ENCODE data around the gene AUP1.

AUP1 gene

GRCh38 chr2:74496997-74497776 lies 32.3 kb downstream of the AUP1 start:
- Histone ChIP-seq H3K4me2 (no peak overlapping the region), H3K79me2 (ENCODE audit: insufficient read depth, low read depth) (no peaks in the 10 kb centered on the region), H3K9ac (no peak overlapping the region), H3K36me3 (ENCODE audit: insufficient read depth) (no peaks in the 10 kb centered on the region), H4K20me1 (ENCODE audit: insufficient read depth) (no peaks in the 10 kb centered on the region), H3K4me3 (IDR thresholded peaks at IDR 0.05; ENCODE audit: insufficient read depth, low read depth, low read length) (no peak overlapping the region), H3K27me3 (ENCODE audit: insufficient read depth, low read depth) (peaks cover 3% of the 10 kb centered on the region; the same call in 1 of the 2 replicates), H2AFZ (ENCODE audit: low read depth) (no peak overlapping the region), H3K27ac (no peak overlapping the region), H3K4me1 (ENCODE audit: low read depth, poor library complexity, severe bottlenecking) (peaks cover 5% of the 10 kb centered on the region)
- TF ChIP-seq, protein P1, sequence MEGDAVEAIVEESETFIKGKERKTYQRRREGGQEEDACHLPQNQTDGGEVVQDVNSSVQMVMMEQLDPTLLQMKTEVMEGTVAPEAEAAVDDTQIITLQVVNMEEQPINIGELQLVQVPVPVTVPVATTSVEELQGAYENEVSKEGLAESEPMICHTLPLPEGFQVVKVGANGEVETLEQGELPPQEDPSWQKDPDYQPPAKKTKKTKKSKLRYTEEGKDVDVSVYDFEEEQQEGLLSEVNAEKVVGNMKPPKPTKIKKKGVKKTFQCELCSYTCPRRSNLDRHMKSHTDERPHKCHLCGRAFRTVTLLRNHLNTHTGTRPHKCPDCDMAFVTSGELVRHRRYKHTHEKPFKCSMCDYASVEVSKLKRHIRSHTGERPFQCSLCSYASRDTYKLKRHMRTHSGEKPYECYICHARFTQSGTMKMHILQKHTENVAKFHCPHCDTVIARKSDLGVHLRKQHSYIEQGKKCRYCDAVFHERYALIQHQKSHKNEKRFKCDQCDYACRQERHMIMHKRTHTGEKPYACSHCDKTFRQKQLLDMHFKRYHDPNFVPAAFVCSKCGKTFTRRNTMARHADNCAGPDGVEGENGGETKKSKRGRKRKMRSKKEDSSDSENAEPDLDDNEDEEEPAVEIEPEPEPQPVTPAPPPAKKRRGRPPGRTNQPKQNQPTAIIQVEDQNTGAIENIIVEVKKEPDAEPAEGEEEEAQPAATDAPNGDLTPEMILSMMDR (conservative IDR thresholded peaks at IDR 0.05; ENCODE audit: low read depth, low read length), result no peak

DNA sequence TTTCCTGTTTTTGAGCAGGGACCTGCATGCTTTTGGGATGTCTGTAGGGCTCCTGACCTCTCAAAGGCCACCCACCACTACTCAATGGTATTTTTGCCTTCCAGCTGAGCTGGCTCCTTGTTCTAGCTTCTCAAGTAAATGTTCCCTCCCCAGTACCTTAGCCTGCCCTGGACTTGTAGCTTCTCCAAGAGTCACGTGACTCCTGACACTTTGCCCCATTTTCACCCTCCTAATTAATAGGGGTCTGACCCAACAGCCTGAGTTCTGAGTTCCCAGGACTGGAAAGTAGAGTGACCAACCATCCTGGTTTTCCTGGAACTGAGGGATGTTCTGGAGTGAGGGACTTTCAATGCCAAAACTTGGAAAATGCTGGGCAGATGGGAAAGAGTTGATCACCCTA lies 34.1 kb downstream of the AUP1 start:
- no peaks in the 10 kb centered on the region for H3K36me3 ChIP-seq (ENCODE audit: insufficient read depth)
- no peaks in the 10 kb centered on the region for H3K27me3 ChIP-seq (ENCODE audit: insufficient read depth, low read depth)
- H4K20me1 ChIP-seq (ENCODE audit: insufficient read depth), result no peaks in the 10 kb centered on the region
- H3K4me3 ChIP-seq (IDR thresholded peaks at IDR 0.05; ENCODE audit: insufficient read depth, low read depth, low read length), result no peak overlapping the region
- no peaks in the 10 kb centered on the region for H3K79me2 ChIP-seq (ENCODE audit: insufficient read depth, low read depth)
- H3K27ac ChIP-seq, result no peak overlapping the region
- no peak overlapping the region for H3K4me2 ChIP-seq
- H3K4me1 ChIP-seq (ENCODE audit: low read depth, poor library complexity, severe bottlenecking), result no peaks in the 10 kb centered on the region
- no peak overlapping the region for H2AFZ ChIP-seq (ENCODE audit: low read depth)
- TF ChIP-seq, protein P1 (conservative IDR thresholded peaks at IDR 0.05; ENCODE audit: low read depth, low read length), result no peak
- H3K9ac ChIP-seq, result no peak overlapping the region

- TF ChIP-seq, protein P1 (conservative IDR thresholded peaks at IDR 0.05; ENCODE audit: low read depth, low read length), result no peak
- no peak overlapping the region for H3K27ac ChIP-seq
- no peaks in the 10 kb centered on the region for H4K20me1 ChIP-seq (ENCODE audit: insufficient read depth)
- no peak overlapping the region for H3K4me2 ChIP-seq
- no peaks in the 10 kb centered on the region for H3K36me3 ChIP-seq (ENCODE audit: insufficient read depth)
- no peak overlapping the region for H3K9ac ChIP-seq
- no peaks in the 10 kb centered on the region for H3K4me1 ChIP-seq (ENCODE audit: low read depth, poor library complexity, severe bottlenecking)
- no peak overlapping the region for H3K4me3 ChIP-seq (IDR thresholded peaks at IDR 0.05; ENCODE audit: insufficient read depth, low read depth, low read length)
- no peak overlapping the region for H2AFZ ChIP-seq (ENCODE audit: low read depth)
- H3K27me3 ChIP-seq (ENCODE audit: insufficient read depth, low read depth), result no peaks in the 10 kb centered on the region
- no peaks in the 10 kb centered on the region for H3K79me2 ChIP-seq (ENCODE audit: insufficient read depth, low read depth)
Observed at GRCh38 chr2:74493546-74493945, 36.0 kb downstream of the AUP1 start.

DNA sequence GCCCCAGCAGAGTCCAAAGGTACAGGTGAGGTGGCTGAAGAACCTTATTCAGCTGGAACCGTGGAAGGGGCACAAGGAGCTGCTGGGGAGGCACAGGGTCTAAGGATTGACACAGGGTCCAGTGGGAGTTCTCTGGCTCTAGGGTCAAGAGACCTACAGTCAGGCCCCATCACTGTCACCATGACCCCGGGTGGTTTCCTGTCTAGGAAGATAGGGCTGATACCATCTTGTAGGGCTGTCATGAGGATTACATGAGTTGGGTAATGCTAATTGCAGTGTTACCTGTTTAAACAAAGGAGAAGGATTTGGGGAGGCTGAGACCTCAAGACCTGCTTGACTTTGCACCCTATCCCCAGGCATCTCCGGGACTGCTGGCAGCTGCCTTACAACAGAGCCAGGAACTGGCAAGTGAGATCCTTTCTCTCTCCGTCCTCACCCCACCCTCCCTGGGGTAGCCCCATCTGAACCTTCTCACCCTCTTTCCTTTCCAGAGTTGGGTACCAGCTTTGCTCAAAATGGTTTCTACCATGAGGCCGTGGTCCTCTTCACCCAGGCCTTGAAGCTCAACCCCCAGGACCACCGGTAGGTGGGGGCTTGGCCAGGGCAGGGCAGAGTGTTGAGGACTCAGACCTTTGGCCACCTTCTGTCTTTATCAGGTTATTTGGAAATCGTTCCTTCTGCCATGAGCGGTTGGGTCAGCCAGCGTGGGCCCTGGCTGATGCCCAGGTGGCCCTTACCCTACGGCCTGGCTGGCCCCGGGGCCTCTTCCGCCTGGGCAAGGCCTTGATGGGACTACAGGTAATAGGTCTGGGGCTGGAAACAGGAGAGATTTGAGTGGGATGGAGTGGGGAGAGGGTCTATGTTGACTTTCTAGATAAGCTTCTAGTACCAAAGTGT lies 37.6 kb downstream of the AUP1 start:
- H3K4me1 ChIP-seq (ENCODE audit: low read depth, poor library complexity, severe bottlenecking), result no peaks in the 10 kb centered on the region
- H3K79me2 ChIP-seq (ENCODE audit: insufficient read depth, low read depth), result no peaks in the 10 kb centered on the region
- no peak overlapping the region for H3K4me3 ChIP-seq (IDR thresholded peaks at IDR 0.05; ENCODE audit: insufficient read depth, low read depth, low read length)
- no peak overlapping the region for H3K9ac ChIP-seq
- H3K4me2 ChIP-seq, result no peak overlapping the region
- H2AFZ ChIP-seq (ENCODE audit: low read depth), result no peak overlapping the region
- TF ChIP-seq, protein P1 (conservative IDR thresholded peaks at IDR 0.05; ENCODE audit: low read depth, low read length), result no peak
- H3K36me3 ChIP-seq (ENCODE audit: insufficient read depth), result no peaks in the 10 kb centered on the region
- no peaks in the 10 kb centered on the region for H4K20me1 ChIP-seq (ENCODE audit: insufficient read depth)
- H3K27ac ChIP-seq, result no peak overlapping the region
- no peaks in the 10 kb centered on the region for H3K27me3 ChIP-seq (ENCODE audit: insufficient read depth, low read depth)
